ENCODE results near the gene MPDU1. TPM values are rescaled to one million over a fixed set of nuclear protein-coding genes. Genes with fewer than 3 reads are reported as not detected.
"Not testable (repeated sequence)": the region's sequence is repeated elsewhere in the genome, so short reads cannot be mapped to it uniquely, and the experiment has no call there.

MPDU1 gene
- total RNA-seq, 1 donor from 2014 or later: 199 TPM

DNA sequence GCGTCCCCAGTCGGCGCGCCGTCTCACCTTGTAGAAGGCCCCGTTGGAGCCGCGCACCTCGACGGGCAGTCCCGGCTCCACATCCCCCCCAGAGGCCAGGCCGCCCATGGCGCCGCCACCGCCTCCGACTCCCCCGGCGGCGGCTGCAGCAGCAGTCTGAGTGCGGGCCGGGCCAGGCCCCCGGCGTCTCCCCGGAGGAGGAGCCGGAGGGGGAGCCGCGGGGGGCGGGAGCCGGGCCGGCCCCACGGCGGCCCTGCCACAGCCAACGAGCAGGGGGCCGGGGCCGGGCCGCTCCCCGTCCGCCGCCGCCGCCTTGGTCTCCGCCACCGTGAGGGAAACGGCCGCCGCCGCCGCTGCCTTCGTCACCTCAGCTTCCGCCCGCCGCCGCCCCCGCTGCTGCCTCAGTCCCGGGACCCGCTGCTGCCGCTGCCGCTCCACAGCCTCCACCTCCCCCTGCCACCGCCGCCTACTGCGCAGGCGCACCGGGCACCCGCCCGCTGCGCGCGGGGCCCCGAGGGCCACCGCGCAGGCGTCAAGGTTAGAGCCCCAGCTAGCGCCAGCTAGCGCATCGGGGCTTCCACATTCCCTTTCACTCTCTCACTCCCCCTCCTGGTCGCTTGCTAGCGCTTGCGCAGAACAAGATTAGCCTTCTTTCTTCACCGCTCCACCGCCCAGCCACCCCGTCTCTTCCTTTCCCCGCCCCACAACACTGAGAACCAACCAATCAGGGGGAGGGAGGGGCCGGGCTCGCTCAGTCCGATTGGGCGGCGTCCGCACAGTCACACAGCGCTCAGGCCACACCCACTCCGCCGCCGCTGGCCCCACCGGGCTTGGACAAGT, 31.0 kb downstream of the MPDU1 start, which contains the start of gene FXR2:
TSS of gene FXR2 (minus strand) at position 473 of the 840 bp plus-strand sequence. CDS start at position 108, 365 bp downstream.
- DNase-seq (ENCODE audit: low read depth): peak; percentile 100

DNA sequence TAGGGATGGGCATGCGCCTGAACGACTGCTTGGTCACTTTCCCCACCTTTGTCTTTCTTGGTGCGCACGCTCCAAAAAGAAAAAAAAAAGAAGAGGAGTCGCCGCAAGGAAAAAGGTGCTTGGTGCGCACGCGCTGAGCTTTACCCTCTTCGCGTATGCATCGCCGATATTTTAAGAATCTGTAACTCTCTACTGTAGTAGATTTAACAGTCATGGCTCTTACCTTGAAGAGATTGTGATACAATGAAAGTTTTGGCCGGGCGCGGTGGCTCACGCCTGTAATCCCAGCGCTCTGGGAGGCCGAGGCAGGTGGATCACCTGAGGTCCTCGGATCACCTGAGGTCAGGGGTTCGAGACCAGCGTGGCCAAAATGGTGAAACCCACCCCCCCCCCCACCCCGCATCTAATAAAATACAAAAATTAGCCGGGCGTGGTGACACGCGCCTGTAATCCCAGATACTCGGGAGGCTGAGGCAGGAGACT, 31.7 kb downstream of the MPDU1 start:
- no peak for DNase-seq (ENCODE audit: low read depth)

- DNase-seq (ENCODE audit: low read depth): no peak
Observed at GRCh38 chr17:7618608-7619007, 35.0 kb downstream of the MPDU1 start.

DNA sequence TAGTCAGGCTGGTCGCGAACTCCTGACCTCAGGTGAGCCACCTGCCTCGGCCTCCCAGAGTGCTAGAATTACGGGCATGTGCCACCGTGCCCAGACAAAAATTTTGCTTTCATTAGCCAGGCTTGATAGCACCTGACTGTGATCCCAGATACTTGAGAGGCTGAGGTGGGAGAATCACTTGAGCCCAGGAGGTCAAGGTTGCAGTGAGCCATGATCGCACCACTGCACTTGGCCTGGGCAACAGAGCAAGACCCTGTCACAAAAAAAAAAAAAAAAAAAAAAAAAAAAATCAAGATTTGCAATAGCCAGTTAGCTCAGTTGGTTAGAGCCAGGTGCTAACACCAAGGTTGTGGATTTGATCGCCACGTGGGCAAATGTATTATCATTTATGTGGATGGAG, 37.2 kb downstream of the MPDU1 start:
- DNase-seq (ENCODE audit: low read depth): no peak

DNA sequence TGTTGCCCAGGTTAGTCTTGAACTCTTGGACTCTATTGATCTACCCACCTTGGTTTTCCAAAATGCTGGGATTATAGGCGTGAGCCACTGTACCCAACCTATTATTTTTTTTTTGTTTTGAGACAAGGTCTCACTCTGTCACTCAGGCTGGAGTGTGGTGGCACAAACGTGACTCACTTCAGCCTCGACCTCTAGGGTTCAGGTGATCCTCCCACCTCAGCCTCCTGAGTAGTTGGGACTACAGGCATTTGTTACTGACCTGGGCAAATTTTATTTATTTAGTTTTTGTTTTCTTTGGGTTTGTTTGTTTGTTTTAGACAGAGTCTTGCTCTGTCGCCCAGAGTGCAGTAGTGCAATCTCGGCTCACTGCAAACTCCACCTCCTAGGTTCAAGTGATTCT, 40.0 kb downstream of the MPDU1 start:
- no peak for DNase-seq (ENCODE audit: low read depth)

GRCh38 chr17:7625749-7626148, 42.1 kb downstream of the MPDU1 start:
- not testable (repeated sequence) for DNase-seq (ENCODE audit: low read depth)

- no peak for DNase-seq (ENCODE audit: low read depth)
Observed at GRCh38 chr17:7626307-7626706, 42.7 kb downstream of the MPDU1 start.

- DNase-seq (ENCODE audit: low read depth): peak; percentile 27
Observed at GRCh38 chr17:7626956-7627249, 43.3 kb downstream of the MPDU1 start.

- peak; percentile 97 for DNase-seq (ENCODE audit: low read depth)
Observed at GRCh38 chr17:7627250-7628121, 43.8 kb downstream of the MPDU1 start, which contains the start of gene SAT2. Gene SAT2, minus strand, starts transcription at chr17:7627821. Its CDS starts 186 bp downstream, at chr17:7627635.

GRCh38 chr17:7629939-7630571, 46.4 kb downstream of the MPDU1 start, which contains the start of gene SHBG:
Gene SHBG, plus strand, starts transcription at chr17:7630135. Its CDS starts 38 bp downstream, at chr17:7630173.
- DNase-seq (ENCODE audit: low read depth): no peak

- DNase-seq (ENCODE audit: low read depth): no peak
Observed at GRCh38 chr17:7631398-7632380, 48.0 kb downstream of the MPDU1 start.

- DNase-seq (ENCODE audit: low read depth): peak; percentile 65
Observed at GRCh38 chr17:7632492-7632894, 48.8 kb downstream of the MPDU1 start.

DNA sequence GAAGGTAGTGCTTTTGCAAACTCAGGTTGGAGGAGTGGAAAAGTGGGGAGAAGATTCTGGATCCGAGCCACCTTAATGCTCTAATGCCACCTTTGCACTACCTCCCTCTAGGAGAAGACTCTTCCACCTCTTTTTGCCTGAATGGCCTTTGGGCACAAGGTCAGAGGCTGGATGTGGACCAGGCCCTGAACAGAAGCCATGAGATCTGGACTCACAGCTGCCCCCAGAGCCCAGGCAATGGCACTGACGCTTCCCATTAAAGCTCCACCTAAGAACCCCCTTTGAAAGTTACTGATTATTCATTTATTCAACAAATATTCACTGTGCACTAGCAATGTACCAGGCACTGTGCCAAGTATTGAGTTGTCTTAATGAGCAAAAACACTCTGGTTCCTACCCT, 49.4 kb downstream of the MPDU1 start:
- no peak for DNase-seq (ENCODE audit: low read depth)

GRCh38 chr17:7634384-7634783, 50.7 kb downstream of the MPDU1 start:
- DNase-seq (ENCODE audit: low read depth): peak; percentile 62

- DNase-seq (ENCODE audit: low read depth): no peak
Observed at GRCh38 chr17:7636163-7636562, 52.5 kb downstream of the MPDU1 start.

Other genes starting within 250 kb of the MPDU1 start
- not detected in 2 replicates for gene ACAP1, start 247.3 kb upstream of the MPDU1 start, total RNA-seq
- 10.0 and 10.1 TPM in 2 replicates for gene KCTD11, start 231.7 kb upstream of the MPDU1 start, total RNA-seq
- gene TMEM95, start 228.7 kb upstream of the MPDU1 start, total RNA-seq: not detected in 2 replicates
- not detected in 2 replicates for gene TNK1, start 202.8 kb upstream of the MPDU1 start, total RNA-seq
- gene PLSCR3, start 189.3 kb upstream of the MPDU1 start, total RNA-seq: 15.1 and 22.3 TPM in 2 replicates
- 69.6 and 76.5 TPM in 2 replicates for gene TMEM256, start 179.8 kb upstream of the MPDU1 start, total RNA-seq
- 5.7 and 7.2 TPM in 2 replicates for gene NLGN2, start 176.0 kb upstream of the MPDU1 start, total RNA-seq
- not detected in 2 replicates for gene SPEM1, start 163.5 kb upstream of the MPDU1 start, total RNA-seq
- not detected in 2 replicates for gene SPEM2, start 158.2 kb upstream of the MPDU1 start, total RNA-seq
- not detected in 2 replicates for gene SPEM3, start 155.0 kb upstream of the MPDU1 start, total RNA-seq
- 0.13 and 0.21 TPM in 2 replicates for gene TMEM102, start 148.4 kb upstream of the MPDU1 start, total RNA-seq
- 41.7 and 89.9 TPM in 2 replicates for gene FGF11, start 144.3 kb upstream of the MPDU1 start, total RNA-seq
- 213 and 222 TPM in 2 replicates for gene CHRNB1, start 138.8 kb upstream of the MPDU1 start, total RNA-seq
- gene ZBTB4, start 104.2 kb upstream of the MPDU1 start, total RNA-seq: 32.8 and 38.0 TPM in 2 replicates
- not detected in 2 replicates for gene SLC35G6, start 102.4 kb upstream of the MPDU1 start, total RNA-seq
- 41.2 and 47.1 TPM in 2 replicates for gene POLR2A, start 99.5 kb upstream of the MPDU1 start, total RNA-seq
- gene TNFSF12, start 34.8 kb upstream of the MPDU1 start, total RNA-seq: 7.4 and 8.6 TPM in 2 replicates
- gene TNFSF13, start 25.1 kb upstream of the MPDU1 start, total RNA-seq: 0.11 TPM in 1 of 2 replicates, not detected in the other
- 93.6 and 114 TPM in 2 replicates for gene SENP3, start 21.9 kb upstream of the MPDU1 start, total RNA-seq
- gene CD68, start 4.2 kb upstream of the MPDU1 start, total RNA-seq: 7.6 and 9.1 TPM in 2 replicates
- 4.0 and 10.9 TPM in 2 replicates for gene SOX15, start 6.2 kb downstream of the MPDU1 start, total RNA-seq
- 85.2 and 85.6 TPM in 2 replicates for gene FXR2, start 31.0 kb downstream of the MPDU1 start, total RNA-seq
- 69.2 and 73.1 TPM in 2 replicates for gene SAT2, start 44.0 kb downstream of the MPDU1 start, total RNA-seq
- 0.43 and 1.4 TPM in 2 replicates for gene SHBG, start 46.3 kb downstream of the MPDU1 start, total RNA-seq
- not detected in 2 replicates for gene ATP1B2, start 67.1 kb downstream of the MPDU1 start, total RNA-seq
- 22.0 and 27.6 TPM in 2 replicates for gene TP53, start 103.6 kb downstream of the MPDU1 start, total RNA-seq
- gene WRAP53, start 104.6 kb downstream of the MPDU1 start, total RNA-seq: 4.4 and 4.5 TPM in 2 replicates
- gene EFNB3, start 121.3 kb downstream of the MPDU1 start, total RNA-seq: 0.78 and 1.5 TPM in 2 replicates
- 0.11 TPM in 1 of 2 replicates, not detected in the other for gene DNAH2, start 133.9 kb downstream of the MPDU1 start, total RNA-seq

Data from myocyte (in vitro differentiated cells).